Tibial nerve (tissue), 4 donors: ENCODE results near the gene GPR35. TPM values are rescaled to one million over a fixed set of nuclear protein-coding genes. Genes with fewer than 3 reads are reported as not detected.

ENCODE experiments used
- DNase-seq, 2 donors: peaks; one replicate each; pipeline ENCODE4 v3.0.0-alpha.2; 2019; ENCODE audit warnings: low spot score in 2 of 2
- H3K27ac ChIP-seq, 4 donors: fragments of 200-600 bp; sonication (generic) in 3 of 4; one replicate each; pipeline ENCODE4 v1.5.1; 2017 to 2019; ENCODE audit warnings: mild to moderate bottlenecking in 1 of 4
- H3K27me3 ChIP-seq, 2 donors: fragments of 200-600 bp; sonication (generic) in 1 of 2; one replicate each; pipeline versions ENCODE4 v1.5.1 to v1.6.0; 2017 to 2019
- H3K36me3 ChIP-seq, 3 donors: fragments of 200-600 bp; sonication (generic); one replicate each; pipeline ENCODE4 v1.5.1; 2018 to 2019
- H3K4me1 ChIP-seq, 4 donors: fragments of 200-600 bp; sonication (generic) in 3 of 4; one replicate each; pipeline ENCODE4 v1.5.1; 2017 to 2019
- H3K4me3 ChIP-seq, 4 donors: fragments of 200-600 bp; sonication (generic) in 3 of 4; one replicate each; pipeline ENCODE4 v1.5.1; 2017 to 2019; ENCODE audit warnings: mild to moderate bottlenecking in 1 of 4, moderate library complexity in 1 of 4
- H3K9me3 ChIP-seq, 4 donors: fragments of 200-600 bp; sonication (generic) in 3 of 4; one replicate each; pipeline ENCODE4 v1.5.1; 2017 to 2019
- CTCF ChIP-seq, 5 experiments: fragments of 200-600 bp in 3 of 5; fragments of 450-650 bp in 2 of 5; sonication (generic) in 3 of 5; IDR thresholded peaks; one replicate each; pipeline ENCODE4 v1.5.1; 2016 to 2019; ENCODE audit warnings: antibody characterized with exemption in 5 of 5, mild to moderate bottlenecking in 3 of 5, moderate library complexity in 2 of 5
- EP300 ChIP-seq, 2 donors: sonication (generic); formaldehyde crosslinking; IDR thresholded peaks; one replicate each; pipeline ENCODE4 v1.6.1; 2017; ENCODE audit warnings: antibody characterized with exemption in 2 of 2, mild to moderate bottlenecking in 1 of 2
- POLR2A ChIP-seq, 2 donors: fragments of 450-650 bp; IDR thresholded peaks; one replicate each; pipeline ENCODE4 v1.6.1; 2017; ENCODE audit warnings: antibody characterized with exemption in 2 of 2, mild to moderate bottlenecking in 2 of 2, moderate library complexity in 2 of 2
- WGBS, 2 donors: methylation state at CpG; one replicate each; pipeline ENCODE4 v1.1.5; 2018; 5-methylcytosine and 5-hydroxymethylcytosine counted together
- total RNA-seq, 4 donors: library from RNA; depleted of rRNA; stranded (reverse); fragments of >200 nt; gene quantifications; one replicate each; pipeline ENCODE4 v1.1.0, GENCODE V29; 2016

Gene GPR35
- total RNA-seq, 4 donors from 2014 or later, result 0.90 to 8.2 (median 2.0) TPM

DNA sequence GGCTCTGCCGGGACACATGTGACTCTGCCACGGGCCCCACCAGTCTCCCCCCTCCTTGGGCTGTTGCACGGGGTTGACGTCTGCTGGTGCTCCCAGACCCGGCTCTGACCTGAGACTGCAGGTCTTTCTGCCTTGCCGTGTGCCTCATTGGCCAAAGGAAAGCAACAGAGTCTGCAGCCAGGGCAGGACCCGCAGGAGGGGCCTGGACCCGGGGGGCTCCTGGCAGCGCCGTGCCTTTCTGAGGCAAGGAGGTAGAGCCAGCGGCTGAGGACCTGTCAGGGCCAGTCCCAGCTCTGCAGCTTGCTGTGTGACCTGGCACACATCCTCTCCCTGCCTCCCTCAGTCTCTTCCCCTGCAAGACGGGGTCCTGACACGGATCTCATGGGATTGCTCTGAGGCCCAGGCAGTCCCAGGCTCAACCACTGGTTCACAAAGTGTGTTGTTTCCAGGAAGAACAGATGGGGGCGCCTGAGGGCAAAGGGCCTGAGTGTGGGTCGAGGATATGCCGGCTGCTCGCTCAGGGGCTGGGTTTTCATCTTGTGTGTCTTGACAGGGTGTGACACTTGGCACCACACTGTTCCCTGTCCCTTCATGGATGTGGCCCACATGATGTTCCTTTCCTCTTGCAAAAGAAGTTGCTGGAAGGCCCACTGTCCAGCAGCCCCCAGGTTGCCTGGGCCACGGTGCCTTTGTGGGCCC lies 29.8 kb upstream of the GPR35 start:
- H3K9me3 ChIP-seq, result no peaks in the 10 kb centered on the region
- peaks cover 0 to 100% (median 11%) of the 10 kb centered on the region in 3 donors for H3K36me3 ChIP-seq
- H3K27ac ChIP-seq, result no peak overlapping the region
- H3K27me3 ChIP-seq, result no peaks in the 10 kb centered on the region
- TF ChIP-seq CTCF (IDR thresholded peaks at IDR 0.05), result peak in 1 of 5 experiments; percentile 9
- TF ChIP-seq EP300 (IDR thresholded peaks at IDR 0.05), result no peak
- H3K4me3 ChIP-seq, result no peak overlapping the region
- peaks cover 0 to 10% (median 0%) of the 10 kb centered on the region in 4 donors for H3K4me1 ChIP-seq
- 63 to 65% methylated on average over 14 to 18 of the region's 18 CpGs for WGBS, 2 donors
- peak in 1 of 2 donors; percentile 7 for DNase-seq

DNA sequence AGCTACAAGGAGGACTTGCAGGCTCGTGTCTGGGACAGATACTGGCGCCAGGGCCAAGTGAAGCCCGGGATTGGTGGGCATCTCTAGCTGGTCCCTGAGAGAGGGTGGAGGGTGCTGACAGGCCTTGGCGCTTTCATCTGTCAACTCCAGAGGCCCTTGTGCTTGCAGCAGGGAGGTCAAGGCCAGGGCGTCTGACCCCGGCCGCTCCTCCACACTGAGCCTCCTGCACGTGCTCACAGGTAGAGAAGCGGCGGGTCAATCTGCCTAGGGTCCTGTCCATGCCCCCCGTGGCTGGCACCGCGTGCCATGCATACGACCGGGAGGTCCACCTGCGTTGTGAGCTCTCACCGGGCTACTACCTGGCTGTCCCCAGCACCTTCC lies 29.2 kb upstream of the GPR35 start:
- H3K36me3 ChIP-seq, result peaks cover 0 to 100% (median 11%) of the 10 kb centered on the region in 3 donors
- no peaks in the 10 kb centered on the region for H3K27me3 ChIP-seq
- no peaks in the 10 kb centered on the region for H3K9me3 ChIP-seq
- DNase-seq, result peak in 1 of 2 donors; percentile 5
- H3K27ac ChIP-seq, result no peak overlapping the region
- H3K4me1 ChIP-seq, result peaks cover 0 to 10% (median 0%) of the 10 kb centered on the region in 4 donors
- WGBS, 2 donors, result 87 to 92% methylated on average over 10 to 15 of the region's 17 CpGs
- TF ChIP-seq CTCF (IDR thresholded peaks at IDR 0.05), result no peak
- no peak for TF ChIP-seq POLR2A (IDR thresholded peaks at IDR 0.05)
- H3K4me3 ChIP-seq, result no peak overlapping the region

DNA sequence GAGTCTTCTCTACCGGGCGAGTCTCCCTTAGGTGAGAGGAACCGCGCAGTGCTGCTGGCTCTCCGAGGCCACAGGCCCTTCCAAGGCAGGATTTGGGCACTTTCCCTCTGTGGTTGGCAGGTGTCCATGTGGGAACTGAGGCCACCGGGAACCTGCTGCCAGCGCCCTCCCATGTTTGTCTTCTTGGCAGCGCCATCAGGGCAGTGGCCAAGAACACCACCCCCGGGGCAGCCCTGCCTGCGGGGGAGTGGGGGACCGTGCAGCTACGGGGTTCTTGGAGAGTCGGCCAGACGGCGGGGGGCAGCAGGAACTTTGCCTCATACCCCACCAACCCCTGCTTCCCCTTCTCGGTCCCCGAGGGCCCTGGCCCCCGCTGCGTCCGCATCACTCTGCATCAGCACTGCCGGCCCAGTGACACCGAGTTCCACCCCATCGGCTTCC lies 28.8 kb upstream of the GPR35 start:
- Histone ChIP-seq H3K9me3 (no peaks in the 10 kb centered on the region), H3K4me1 (peaks cover 0 to 7% (median 0%) of the 10 kb centered on the region in 4 donors), H3K4me3 (no peak overlapping the region), H3K27ac (no peak overlapping the region), H3K36me3 (peaks cover 0 to 100% (median 11%) of the 10 kb centered on the region in 3 donors), H3K27me3 (no peaks in the 10 kb centered on the region)
- TF ChIP-seq POLR2A (IDR thresholded peaks at IDR 0.05) (no peak), EP300 (IDR thresholded peaks at IDR 0.05) (no peak), CTCF (IDR thresholded peaks at IDR 0.05) (no peak)
- 80 to 91% methylated on average over 17 to 21 of the region's 23 CpGs for WGBS, 2 donors
- DNase-seq, result peak in 1 of 2 donors; percentile 8

DNA sequence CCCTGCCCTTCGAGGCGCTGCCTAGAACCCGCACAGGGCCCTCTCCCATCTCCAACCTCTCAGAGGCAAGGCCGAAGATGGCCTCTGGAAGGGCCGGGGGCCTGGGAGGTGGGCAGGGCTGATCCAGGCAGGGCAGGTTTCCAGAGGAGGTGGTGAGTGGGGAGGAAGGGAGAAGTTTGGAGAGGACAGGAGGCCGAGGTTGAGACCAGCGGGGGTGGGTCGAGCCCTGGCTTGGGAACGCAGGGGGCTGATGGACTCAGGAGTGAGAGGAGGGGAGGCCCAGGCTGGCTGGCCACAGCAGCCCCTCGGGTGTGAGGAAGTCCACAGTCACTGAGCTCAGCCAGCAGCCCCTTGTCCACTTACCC lies 28.2 kb upstream of the GPR35 start:
- Histone ChIP-seq H3K27me3 (no peaks in the 10 kb centered on the region), H3K9me3 (no peaks in the 10 kb centered on the region), H3K4me3 (no peak overlapping the region), H3K36me3 (peaks cover 0 to 100% (median 11%) of the 10 kb centered on the region in 3 donors), H3K27ac (no peak overlapping the region), H3K4me1 (peaks cover 0 to 5% (median 0%) of the 10 kb centered on the region in 4 donors)
- DNase-seq, result no peak
- 86 to 89% methylated on average over 10 of the region's 10 CpGs for WGBS, 2 donors
- TF ChIP-seq CTCF (IDR thresholded peaks at IDR 0.05) (no peak), EP300 (IDR thresholded peaks at IDR 0.05) (no peak), POLR2A (IDR thresholded peaks at IDR 0.05) (no peak)

GRCh38 chr2:240597419-240598181 lies 27.7 kb upstream of the GPR35 start:
- 87 to 100% methylated on average over 1 to 22 of the region's 22 CpGs for WGBS, 2 donors
- no peaks in the 10 kb centered on the region for H3K27me3 ChIP-seq
- no peak overlapping the region for H3K27ac ChIP-seq
- H3K4me3 ChIP-seq, result no peak overlapping the region
- peak in 1 of 2 donors; percentile 0 for DNase-seq
- H3K9me3 ChIP-seq, result no peaks in the 10 kb centered on the region
- TF ChIP-seq CTCF (IDR thresholded peaks at IDR 0.05) (no peak), POLR2A (IDR thresholded peaks at IDR 0.05) (no peak), EP300 (IDR thresholded peaks at IDR 0.05) (no peak)
- peaks cover 0 to 5% (median 0%) of the 10 kb centered on the region in 4 donors for H3K4me1 ChIP-seq
- peaks cover 0 to 100% (median 11%) of the 10 kb centered on the region in 3 donors for H3K36me3 ChIP-seq
